ENCODE measurements around the gene PPP1CA.

DNA sequence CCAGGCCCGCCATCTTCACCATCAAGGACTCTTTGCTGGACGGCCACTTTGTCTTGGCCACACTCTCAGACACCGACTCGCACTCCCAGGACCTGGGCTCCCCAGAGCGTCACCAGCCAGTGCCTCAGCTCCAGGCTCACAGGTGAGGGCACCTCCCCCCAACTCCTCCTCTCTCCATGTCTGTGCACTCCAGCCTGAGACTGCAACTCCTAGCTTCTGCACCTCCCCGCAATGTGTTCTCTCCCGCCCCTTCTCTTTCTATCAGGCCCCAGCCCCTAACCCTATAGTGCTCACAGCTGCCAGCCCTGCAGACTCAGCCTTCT, 5.4 kb downstream of the PPP1CA start:
- TF ChIP-seq, protein P1, sequence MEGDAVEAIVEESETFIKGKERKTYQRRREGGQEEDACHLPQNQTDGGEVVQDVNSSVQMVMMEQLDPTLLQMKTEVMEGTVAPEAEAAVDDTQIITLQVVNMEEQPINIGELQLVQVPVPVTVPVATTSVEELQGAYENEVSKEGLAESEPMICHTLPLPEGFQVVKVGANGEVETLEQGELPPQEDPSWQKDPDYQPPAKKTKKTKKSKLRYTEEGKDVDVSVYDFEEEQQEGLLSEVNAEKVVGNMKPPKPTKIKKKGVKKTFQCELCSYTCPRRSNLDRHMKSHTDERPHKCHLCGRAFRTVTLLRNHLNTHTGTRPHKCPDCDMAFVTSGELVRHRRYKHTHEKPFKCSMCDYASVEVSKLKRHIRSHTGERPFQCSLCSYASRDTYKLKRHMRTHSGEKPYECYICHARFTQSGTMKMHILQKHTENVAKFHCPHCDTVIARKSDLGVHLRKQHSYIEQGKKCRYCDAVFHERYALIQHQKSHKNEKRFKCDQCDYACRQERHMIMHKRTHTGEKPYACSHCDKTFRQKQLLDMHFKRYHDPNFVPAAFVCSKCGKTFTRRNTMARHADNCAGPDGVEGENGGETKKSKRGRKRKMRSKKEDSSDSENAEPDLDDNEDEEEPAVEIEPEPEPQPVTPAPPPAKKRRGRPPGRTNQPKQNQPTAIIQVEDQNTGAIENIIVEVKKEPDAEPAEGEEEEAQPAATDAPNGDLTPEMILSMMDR (IDR thresholded peaks at IDR 0.05): no peak
- no peak for TF ChIP-seq POLR2A (IDR thresholded peaks at IDR 0.05)

Measured in lower leg skin (tissue), 3 donors.